Neutrophil (primary cell): ENCODE measurements around the gene NOD2.

Experiments used
- H3K27ac ChIP-seq: fragments of 200-600 bp; sonication (generic); 2 replicates; pipeline ENCODE4 v1.5.1; 2016; ENCODE audit warnings: mild to moderate bottlenecking, moderate library complexity
- H3K27me3 ChIP-seq: fragments of 200-600 bp; sonication (generic); 2 replicates; pipeline ENCODE4 v1.6.0; 2016; ENCODE audit warnings: mild to moderate bottlenecking
- H3K36me3 ChIP-seq: fragments of 200-600 bp; sonication (generic); 2 replicates; pipeline ENCODE4 v1.5.1; 2017
- H3K4me1 ChIP-seq, 2 experiments: fragments of 200-600 bp in 1 of 2; sonication (generic) in 1 of 2; 1 replicate in 1 of 2; 2 replicates in 1 of 2; pipeline versions ENCODE4 v1.5.1 to v1.6.1; 2013 to 2016; ENCODE audit warnings: low read depth in 1 of 2, low read length in 1 of 2, mild to moderate bottlenecking in 1 of 2, moderate library complexity in 1 of 2; ENCODE audit not compliant: control insufficient read depth in 1 of 2, insufficient read depth in 1 of 2
- H3K4me3 ChIP-seq, 2 experiments: fragments of 200-600 bp in 1 of 2; sonication (generic) in 1 of 2; 1 replicate in 1 of 2; 2 replicates in 1 of 2; pipeline ENCODE4 v1.5.1; 2013 to 2016; ENCODE audit warnings: low read depth in 1 of 2, low read length in 1 of 2, mild to moderate bottlenecking in 1 of 2, moderate library complexity in 1 of 2
- H3K9me3 ChIP-seq: fragments of 200-600 bp; sonication (generic); 2 replicates; pipeline ENCODE4 v1.5.1; 2016
- CTCF ChIP-seq: fragments of 200-600 bp; sonication (generic); IDR thresholded peaks from 2 replicates; pipeline ENCODE4 v1.5.1; 2016; ENCODE audit warnings: antibody characterized with exemption

The NOD2 gene

DNA sequence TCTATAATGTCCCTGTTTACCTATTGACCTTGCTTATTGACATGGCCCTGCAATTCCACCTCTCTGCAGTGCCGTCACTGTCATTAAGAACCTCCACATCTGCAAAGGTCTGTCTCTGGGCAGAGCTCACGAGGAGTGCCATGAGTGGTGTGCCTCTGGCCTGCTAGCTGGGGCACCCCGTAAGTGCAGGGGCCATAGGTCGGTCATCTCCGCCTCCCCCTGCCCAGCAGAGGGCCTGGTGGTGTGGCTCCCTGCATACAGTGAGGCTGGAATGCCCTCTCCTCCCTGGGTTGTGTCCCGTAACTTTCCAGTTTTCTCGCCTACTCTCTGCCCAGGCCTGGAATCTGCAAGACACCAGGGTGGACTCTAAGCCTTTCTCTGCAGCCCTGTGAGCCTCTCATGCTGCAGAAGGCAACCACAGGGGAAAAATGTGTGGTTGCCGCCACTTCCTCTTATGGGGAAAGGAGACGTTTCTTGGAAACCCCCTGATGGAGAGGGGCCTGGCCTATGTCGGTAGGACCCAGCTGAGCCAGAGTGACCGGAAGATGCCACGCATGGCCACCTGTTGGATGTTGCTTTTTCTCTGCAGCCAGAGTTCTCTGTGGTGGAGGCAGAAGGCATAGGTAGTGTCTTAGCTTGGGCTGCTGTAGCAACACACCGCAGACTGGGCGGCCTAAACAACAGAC lies 9.6 kb upstream of the NOD2 start:
- Histone ChIP-seq H3K27me3 (no peaks in the 10 kb centered on the region), H3K4me3 (peak overlapping the region; percentile 38 to 51), H3K36me3 (peaks cover 9% of the 10 kb centered on the region), H3K27ac (peak overlapping the region; percentile 93), H3K9me3 (no peaks in the 10 kb centered on the region), H3K4me1 (peaks cover 96 to 97% of the 10 kb centered on the region in 2 experiments)
- TF ChIP-seq CTCF, result peak; percentile 35

- no peak for TF ChIP-seq CTCF
- Histone ChIP-seq H3K4me1 (peaks cover 90 to 97% of the 10 kb centered on the region in 2 experiments), H3K9me3 (no peaks in the 10 kb centered on the region), H3K27me3 (no peaks in the 10 kb centered on the region), H3K36me3 (no peaks in the 10 kb centered on the region), H3K27ac (peak overlapping the region; percentile 93), H3K4me3 (peak overlapping the region; percentile 23 to 51)
Observed at GRCh38 chr16:50684823-50685461, 8.5 kb upstream of the NOD2 start.

GRCh38 chr16:50685462-50686063 lies 7.8 kb upstream of the NOD2 start:
- no peak for TF ChIP-seq CTCF
- Histone ChIP-seq H3K4me1 (peaks cover 84 to 92% of the 10 kb centered on the region in 2 experiments), H3K36me3 (no peaks in the 10 kb centered on the region), H3K27ac (peak overlapping the region; percentile 93), H3K9me3 (no peaks in the 10 kb centered on the region), H3K4me3 (peak overlapping the region; percentile 23 to 51), H3K27me3 (no peaks in the 10 kb centered on the region)

DNA sequence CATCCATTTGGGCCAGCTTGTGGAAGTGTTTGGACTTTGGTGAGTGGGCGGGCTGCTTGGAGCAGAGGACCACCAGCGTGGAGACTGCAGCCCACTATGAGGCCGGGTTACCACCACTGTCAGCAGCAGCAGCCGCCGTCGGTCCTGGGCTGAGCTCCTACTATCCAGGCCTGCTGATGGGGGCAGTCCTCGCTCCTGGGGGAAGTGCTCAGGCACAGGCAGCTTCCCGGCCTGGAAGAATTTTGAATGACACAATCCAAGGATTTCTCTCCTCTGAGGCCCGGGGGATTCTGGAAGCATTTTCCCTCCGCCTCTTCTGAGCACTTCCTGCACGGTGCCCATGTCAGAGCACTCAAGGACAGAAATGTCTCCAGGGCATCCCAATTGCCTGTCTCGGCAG lies 5.3 kb upstream of the NOD2 start:
- peak overlapping the region; percentile 93 for H3K27ac ChIP-seq
- H3K4me1 ChIP-seq, result peaks cover 70 to 77% of the 10 kb centered on the region in 2 experiments
- H3K36me3 ChIP-seq, result no peaks in the 10 kb centered on the region
- H3K27me3 ChIP-seq, result no peaks in the 10 kb centered on the region
- H3K4me3 ChIP-seq, result no peak overlapping the region
- H3K9me3 ChIP-seq, result no peaks in the 10 kb centered on the region
- no peak for TF ChIP-seq CTCF

GRCh38 chr16:50688867-50689266 lies 4.5 kb upstream of the NOD2 start:
- Histone ChIP-seq H3K9me3 (no peaks in the 10 kb centered on the region), H3K4me3 (no peak overlapping the region), H3K36me3 (no peaks in the 10 kb centered on the region), H3K27ac (peak overlapping the region; percentile 93), H3K4me1 (peaks cover 67 to 73% of the 10 kb centered on the region in 2 experiments), H3K27me3 (no peaks in the 10 kb centered on the region)
- no peak for TF ChIP-seq CTCF
